Endometrium (tissue), 2 donors: Measurements from ENCODE around the gene PITX1.
"Not testable (repeated sequence)": the region's sequence is repeated elsewhere in the genome, so short reads cannot be mapped to it uniquely, and the experiment has no call there.

Experiments
- FAIRE-seq: peaks from 2 replicates; lab custom pipeline; 2012; peaks lifted over from hg19 to GRCh38; lab: Jason Lieb, UNC
- donor health status: control.
- donor health status: control.

The PITX1 gene

DNA sequence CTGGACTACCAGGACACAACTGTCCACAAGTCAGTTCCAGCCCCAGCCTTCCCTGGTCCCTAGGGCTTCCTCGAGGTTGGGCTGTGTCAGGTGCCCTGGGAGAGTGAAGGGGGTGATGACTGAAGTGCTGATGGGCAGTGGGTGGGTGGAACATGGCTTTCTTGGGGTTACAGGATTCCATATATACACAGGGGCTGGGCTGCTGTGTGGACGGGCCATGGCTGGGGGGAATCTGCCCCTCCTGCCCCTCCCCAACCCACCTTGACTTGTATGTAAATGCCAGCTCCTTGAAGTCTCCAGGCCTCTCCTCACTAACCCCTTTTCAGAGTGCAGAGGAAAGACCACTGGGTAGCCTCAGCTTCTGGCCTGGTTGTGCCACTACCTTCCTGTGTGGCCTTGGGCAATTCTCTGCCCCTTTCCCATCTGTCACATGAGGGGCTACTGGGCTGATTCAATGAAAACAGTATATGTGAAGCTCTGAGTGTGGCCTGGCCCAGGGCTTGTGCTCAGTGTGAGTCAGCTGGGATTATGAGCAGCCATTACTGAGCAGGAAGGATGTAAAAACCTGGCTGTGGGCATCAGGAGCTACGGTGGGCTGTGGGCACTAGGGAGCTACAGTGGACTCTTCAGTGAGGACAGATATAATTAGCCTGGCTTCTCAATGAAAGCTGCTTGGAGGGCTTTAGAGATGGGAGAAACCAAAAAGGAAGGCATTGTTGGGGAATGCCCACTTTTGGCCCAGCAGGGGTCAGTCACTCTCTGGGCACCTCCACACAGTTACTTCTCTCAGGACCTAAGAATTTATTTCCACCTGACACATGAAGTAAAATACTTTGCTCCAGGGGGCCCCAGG, 23.3 kb downstream of the PITX1 start:
- no peak for FAIRE-seq

DNA sequence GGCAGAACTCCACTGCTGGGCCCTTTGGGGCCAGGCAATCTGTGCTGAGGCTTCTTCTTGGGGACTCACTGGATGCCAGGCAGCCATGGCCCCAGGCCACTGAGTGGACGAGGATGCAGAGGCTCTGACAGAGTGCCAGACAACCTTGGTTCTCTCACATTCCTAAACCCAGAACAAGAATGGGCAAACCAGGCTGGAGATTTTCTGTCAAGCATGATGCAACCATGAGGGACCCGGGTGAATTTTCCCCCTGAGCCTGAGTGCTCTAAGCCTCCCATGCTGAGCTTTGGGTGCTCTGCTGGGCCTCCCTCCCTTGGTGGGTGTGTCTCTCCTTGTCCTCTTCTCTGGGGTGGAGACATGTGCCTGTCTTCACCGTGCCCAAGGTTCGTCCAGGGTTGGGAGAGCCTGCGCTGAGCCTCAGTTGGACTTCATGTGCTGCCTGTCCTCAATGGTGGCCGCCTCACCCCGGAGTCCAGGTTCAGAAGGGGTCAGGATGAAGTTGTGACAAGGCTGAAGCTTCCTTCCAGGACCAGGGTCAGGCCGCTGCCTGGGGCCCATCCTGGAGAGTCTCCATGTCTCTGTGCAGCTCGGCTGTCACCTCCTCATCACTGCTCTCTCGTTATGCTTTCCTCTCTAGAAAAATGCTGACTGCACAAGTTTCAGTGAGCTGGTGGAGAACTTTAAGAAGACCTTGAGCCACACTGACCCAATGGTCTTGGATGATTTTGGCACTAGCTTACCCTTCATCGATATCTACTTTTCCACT, 24.1 kb downstream of the PITX1 start:
- no peak for FAIRE-seq

DNA sequence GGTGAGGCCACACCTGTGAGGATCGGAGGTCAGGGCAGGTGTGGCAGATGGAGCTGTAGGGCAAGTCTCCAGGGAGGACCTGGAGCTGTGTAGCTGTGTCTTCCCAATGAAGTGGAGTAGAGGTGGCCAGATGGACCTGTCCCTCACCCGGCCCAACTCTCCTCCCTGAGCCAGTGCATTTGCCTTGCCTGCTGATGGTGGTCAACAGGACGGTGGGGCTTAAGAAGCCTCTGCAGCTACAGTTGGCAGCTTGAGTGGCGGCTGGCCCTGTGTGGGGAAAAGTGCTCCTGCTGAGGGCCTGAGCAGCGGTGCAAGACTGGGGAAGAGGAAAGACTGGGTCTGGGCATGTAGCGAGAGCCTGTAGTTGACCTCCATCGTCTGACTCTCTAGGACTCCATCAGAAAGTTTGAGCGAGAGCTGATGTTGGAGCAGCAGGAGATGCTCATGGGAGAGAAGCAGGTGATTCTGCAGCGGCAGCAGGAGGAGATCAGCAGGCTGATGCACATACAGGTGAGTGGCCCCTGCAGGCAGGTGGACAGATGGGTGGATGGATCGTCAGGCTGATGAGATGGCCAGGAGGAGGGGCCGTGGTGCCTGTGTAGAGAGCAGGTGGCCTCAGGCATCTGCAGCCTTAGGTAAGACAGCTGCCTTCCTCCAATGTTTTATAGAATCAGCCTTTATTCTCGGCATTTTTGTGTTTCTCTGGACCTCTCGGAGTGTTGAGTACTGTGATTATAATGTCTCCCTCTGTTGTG, 24.9 kb downstream of the PITX1 start:
- no peak for FAIRE-seq

DNA sequence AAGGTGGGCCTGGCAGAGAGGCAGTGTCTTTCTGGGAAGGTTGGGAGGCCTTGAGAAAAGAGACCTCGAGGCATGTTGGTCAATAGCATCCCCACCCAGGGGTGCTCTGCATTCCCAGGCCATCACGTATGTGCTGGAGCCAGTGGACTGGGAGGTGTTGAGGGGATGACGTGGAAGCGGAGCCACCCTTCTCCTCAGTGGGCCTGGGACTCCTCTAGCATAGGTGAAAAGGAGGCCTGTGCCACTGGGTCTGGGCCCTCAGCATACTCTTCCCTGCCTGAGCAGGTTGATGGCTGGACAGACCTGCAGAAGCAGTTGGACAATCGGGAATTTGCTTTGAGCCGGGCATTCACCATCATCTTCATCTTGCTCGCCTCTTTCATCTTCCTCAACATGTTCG, 25.5 kb downstream of the PITX1 start:
- FAIRE-seq = no peak

DNA sequence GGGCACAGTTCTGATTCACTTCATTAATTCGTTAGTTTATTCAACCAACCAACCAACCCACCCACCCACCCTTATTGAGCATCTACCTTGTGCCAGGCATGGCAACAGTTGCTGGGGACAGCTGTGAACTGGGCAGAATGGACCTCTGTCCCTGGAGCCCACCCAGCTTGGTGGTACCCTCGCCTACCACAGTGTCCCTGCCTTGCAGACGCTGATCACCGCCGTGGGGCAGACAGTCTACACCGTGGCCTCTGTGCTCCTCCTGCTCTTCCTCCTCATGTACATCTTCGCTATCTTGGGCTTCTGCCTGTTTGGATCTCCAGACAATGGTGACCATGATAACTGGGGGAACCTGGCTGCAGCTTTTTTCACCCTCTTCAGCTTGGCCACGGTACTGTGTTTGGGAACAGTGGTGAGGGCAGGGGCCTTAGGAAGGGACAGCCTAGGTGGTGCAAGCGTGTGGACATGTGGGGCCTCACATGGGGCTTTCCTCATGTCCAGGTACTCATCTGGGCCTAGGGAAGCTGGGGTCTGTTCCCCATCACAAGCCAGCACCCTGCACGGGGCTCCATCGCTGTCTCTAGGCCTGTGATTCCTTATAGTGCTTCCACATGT, 26.2 kb downstream of the PITX1 start:
- FAIRE-seq = no peak

DNA sequence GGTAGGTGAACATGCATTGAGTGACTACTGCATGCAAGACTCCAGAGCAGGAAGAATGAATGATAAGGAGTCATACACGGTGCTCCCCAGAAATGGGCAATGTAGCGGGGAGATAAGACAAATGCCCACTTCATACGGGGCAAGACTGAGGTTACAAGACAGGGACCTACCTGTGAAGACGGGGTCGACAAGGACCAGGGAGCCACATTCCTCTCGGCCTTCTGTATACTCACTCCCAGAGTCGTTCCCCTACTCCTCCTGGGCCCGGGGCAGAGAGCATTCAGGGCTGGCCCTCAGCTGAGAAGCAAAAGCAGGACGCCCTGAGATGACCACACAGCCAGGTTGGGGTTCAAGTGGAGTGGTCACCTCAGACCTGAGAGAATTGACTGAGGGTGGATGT, 26.7 kb downstream of the PITX1 start:
- FAIRE-seq = no peak

DNA sequence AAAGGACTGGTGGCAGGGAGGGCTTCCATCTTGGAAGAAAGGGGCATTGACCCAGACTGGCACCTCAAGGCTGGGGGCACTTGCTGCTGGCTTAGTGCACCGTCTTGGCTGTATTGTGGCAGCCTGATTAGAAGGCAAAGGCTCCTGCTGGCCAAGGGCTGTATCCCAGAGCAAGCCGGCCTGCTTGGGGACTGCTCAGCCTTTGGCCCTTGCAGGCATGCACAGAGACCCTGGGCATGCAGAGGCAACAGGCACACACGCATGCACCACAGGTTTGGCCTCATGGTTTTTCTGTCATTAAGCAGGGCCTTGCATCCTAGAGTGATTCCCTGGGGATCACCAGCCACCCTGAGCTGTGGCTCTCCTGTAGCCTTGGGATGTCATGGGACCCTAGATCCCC, 29.0 kb downstream of the PITX1 start:
- FAIRE-seq = no peak

DNA sequence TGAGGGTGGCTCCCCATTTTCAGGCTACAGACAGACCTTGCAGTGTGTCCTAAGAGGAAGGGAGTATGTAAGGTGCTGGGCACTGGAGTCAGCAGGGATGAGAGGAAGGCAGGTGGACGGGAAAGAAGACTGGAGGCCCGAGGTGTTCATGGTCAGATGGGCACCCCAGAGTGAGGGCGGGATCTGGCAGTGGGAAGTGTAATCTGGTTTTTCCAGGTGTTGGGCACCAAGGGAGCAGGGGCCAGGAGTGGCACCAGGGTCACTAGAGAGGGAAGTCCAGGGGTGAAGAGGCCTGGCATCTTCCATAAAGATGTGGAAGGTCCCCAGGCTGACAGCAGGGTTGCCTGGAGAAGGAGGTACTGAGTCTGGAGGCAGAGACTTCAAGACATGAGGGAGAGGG, 29.7 kb downstream of the PITX1 start:
- FAIRE-seq = no peak

DNA sequence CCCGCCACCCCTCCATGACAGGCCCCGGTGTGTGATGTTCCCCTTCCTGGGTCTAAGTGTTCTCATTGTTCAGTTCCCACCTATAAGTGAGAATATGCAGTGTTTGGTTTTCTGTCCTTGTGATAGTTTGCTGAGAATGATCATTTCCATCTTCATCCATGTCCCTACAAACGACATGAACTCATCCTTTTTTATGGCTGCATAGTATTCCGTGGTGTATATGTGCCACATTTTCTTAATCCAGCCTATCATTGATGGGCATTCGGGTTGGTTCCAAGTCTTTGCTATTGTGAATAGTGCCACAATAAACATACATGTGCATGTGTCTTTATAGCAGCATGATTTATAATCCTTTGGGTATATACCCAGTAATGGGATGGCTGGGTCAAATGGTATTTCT, 36.0 kb downstream of the PITX1 start:
- FAIRE-seq = not testable (repeated sequence)

DNA sequence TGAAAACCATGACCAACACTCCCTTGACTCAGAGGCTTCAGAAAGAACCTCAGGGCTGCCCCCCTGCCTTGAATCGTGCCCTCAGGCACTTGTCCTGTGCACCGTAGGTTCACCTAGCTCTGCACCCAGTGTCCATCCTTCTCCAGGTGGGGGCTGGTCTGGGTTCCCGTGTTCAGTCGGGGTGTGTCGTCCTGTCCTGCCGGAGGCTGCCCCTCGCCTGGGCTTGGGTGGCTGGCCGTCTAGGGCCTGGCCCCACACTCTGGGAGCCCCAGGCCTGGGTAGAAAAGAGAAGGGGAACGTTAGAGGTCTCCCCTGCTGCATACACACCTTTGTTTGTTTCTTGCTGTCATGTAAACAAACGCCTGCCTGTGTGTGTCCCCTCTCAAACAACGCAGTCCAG, 37.0 kb downstream of the PITX1 start:
- no peak for FAIRE-seq

DNA sequence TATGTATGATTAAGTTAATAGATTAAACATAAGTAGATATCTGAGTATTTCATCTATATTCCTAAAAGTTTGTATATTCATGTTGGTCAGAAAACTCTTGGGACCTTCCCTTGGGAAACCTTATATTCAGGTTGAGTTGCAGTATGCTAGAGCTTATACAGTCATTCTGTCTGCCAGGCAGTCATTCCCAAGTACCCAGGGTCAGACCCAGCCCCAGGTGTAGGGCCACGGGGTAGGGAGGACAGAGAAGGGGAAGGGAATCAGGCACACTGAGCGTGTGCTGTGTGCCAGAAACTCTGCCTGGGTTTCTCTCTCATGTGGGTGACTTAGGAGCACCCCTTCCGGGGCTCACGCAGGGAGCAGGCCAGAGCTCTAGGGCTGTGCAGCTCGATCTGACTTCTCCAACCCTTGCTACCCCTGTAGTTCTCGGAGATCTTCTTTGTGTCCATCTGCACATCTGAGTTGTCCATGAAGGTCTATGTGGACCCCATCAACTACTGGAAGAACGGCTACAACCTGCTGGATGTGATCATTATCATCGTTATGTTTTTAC, 38.1 kb downstream of the PITX1 start:
- no peak for FAIRE-seq

DNA sequence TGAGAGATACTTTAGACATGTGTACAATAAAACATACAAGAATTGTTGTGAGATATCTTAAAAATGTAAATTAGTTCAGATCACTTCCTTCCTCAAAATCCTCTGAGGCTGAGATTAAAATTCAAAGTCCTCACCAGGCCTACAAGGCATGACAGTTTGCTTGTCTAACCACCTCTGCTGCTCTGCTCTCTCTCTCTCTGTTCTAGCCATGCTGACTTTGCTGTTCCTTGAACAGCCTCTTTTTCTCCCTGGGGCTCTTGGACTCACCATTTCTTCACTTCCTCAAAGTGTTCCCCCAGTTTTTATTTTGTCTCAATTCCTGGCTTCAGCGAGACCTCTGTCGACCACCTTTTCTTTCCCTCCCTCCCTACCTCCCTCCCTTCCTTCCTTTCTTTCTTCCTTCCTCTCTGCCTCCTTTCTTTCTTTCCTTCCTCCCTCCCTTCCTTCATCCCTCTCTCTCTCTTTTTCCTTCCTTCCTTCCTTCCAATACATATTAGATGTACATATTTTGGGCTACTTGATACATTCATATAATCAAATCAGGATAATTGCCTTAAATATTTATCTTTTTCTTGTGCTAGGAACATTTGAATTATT, 39.4 kb downstream of the PITX1 start:
- no peak for FAIRE-seq

DNA sequence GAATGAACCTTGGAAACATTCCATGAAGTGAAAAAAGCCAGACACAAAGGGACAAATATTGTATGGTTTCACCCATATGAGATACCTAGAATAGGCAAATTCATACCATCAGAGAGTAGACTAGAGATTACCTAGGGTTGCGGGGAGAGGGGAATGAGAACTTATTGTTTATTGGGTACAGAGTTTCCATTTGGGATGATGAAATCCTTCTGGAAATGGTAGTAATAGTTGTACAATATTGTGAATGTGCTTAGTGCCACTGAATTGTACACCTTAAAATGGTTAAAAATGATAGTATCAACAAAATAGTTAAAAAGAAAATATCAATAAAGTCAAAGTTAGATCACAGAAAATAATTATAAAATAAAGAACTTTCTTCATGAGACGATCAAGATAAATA, 40.9 kb downstream of the PITX1 start:
- peak; percentile 12 for FAIRE-seq

DNA sequence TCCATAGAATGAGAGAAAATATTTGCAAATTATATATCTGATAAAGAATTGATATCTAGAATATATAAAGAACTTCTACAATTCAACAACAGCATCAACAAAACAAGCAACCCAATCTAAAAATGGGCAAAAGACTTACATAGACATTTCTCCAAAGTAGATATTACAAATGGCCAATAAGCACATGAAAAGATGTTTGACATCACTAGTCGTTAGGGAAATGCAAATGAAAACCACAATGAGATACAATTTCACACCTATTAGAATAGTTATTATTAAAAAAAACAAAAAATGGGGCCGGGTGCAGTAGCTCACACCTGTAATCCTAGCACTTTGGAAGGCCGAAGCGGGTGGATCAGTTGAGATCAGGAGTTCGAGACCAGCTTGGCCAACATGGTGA, 41.9 kb downstream of the PITX1 start:
- FAIRE-seq = no peak

DNA sequence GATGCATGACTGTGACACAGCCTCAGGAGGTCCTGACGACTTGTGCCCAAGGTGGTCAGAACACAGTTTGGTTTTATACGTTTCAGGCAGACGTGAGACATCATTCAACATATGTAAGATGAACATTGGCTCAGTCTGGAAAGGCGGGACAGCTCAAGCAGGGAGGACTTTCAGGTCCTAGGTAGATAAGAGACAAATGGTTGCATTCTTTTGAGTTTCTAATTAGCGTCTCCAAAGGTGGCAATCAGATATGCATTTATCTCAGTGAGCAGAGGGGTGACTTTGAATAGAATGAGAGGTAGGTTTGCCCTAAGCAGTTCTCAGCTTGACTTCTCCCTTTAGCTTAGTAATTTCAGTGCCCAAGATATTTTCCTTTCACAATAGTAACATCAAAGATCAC, 43.8 kb downstream of the PITX1 start:
- FAIRE-seq = not testable (repeated sequence)

DNA sequence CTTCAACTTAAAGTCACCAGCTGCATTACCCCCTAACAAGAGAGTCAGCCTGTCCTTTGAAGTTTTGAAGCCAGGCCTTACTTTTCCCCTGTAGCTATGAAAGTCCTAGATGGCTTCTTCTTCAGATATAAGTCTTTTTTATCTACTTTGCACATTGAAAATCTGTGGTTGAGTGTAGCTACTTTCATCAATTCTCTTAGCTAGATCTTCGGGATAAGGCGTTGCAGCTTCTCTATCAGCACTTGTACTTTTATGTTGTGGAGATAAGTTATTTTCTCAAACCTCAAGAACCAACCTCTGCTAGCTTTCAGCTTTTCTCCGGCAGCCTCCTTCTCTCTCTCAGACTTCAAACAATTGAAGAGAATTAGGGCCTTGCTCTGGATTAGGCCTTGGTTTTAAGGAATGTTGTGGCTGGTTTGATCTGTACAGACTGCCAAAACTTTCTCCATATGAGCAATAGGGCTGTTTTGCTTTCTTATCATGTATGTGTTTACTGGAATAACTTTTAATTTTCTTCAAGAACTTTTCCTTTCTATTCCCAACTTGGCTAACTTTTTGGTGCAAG, 44.7 kb downstream of the PITX1 start:
- no peak for FAIRE-seq

DNA sequence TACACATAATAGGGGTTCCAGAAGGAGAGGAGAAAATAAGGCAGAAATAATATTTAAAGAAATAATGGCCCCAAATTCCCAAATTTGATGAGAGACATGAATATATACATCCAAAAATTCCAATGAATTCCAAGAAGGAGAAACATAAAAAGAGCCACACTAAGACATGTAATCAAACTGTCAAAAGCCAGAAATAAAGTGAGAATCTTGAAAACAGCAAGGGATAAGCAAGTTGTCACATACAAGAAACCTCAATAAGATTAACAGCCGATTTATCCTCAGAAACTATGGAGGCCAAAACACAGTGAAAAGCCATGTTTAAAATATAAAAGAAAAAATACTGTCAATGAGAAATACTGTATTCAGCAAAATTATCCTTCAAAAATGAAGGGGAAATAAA, 51.8 kb downstream of the PITX1 start:
- no peak for FAIRE-seq

DNA sequence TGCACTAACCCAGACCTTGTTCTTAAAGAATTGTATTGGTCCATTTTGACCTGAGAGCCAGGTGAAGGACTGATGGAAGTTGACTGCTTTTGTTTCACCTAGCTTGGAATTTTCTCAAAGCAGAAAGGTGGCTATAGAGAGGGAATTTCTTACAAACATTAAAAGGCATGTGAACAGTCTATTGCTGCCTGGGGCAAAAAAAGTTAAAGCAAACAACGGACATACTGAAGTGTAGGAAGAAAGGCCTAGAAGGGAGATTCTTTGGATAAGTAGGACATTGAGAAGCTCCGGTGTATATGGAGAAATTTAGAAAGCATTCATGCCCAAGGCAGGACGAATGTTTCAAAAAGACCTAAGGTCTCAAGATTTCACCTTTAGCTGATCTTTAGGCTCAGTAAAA, 54.6 kb downstream of the PITX1 start:
- FAIRE-seq = no peak
